ENCODE results near the gene KCNQ1. TPM values are rescaled to one million over a fixed set of nuclear protein-coding genes. Genes with fewer than 3 reads are reported as not detected.

Gene KCNQ1
- polyA plus RNA-seq, 1 donor (not counting 4 experiments of a cell fraction or from before 2014, with no cell fraction given): not detected

DNA sequence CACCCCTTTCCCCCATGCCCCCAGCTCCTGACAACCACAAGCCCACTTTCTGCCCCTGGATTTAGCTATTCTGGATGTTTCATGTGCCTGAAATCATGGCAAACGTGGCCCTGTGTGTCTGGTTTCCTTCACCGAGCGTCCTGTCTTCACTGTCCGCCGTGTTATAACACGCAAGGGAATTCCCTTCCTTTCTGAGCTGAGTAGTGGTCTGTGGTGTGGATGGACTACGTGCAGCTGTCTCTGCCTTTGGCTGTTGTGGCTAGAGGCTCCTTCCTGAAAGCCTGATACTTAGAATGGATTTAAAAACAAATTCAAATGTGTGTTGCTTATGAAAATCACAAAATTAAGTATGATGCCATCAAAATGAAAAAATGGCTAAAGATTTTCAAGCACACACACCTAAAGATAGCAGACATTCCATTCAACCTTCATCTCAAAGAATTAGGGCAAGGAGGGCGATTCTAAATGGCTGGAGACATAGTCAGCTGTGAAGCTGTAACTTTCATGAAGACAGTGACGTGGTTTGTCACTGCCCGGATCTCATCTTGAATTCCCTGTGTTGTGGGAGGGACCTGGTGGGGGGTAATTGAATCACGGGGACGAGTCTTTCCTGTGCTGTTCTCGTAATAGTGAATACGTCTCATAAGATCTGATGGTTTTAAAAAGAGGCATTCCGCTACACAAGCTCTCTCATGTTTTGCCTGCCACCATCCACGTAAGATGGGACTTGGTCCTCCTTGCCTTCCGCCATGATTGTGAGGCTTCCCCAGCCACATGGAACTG is 30.5 kb downstream of the KCNQ1 start:
- no peak for FAIRE-seq
- H3K4me3 ChIP-seq (ENCODE audit: control insufficient read depth in 2 of 3, extremely low read depth in 1 of 3, insufficient read depth in 2 of 3, low read depth in 1 of 3, low read length in 3 of 3): no peak overlapping the region
- no peaks in the 10 kb centered on the region for H3K27me3 ChIP-seq (ENCODE audit: control insufficient read depth, extremely low read depth, insufficient read depth, low read length)
- no peak overlapping the region for H3K9ac ChIP-seq (ENCODE audit: control insufficient read depth, extremely low read depth, insufficient read depth, low read length)
- TF ChIP-seq EZH2 (IDR thresholded peaks at IDR 0.05; ENCODE audit: low read length): no peak
- TF ChIP-seq, protein P1, sequence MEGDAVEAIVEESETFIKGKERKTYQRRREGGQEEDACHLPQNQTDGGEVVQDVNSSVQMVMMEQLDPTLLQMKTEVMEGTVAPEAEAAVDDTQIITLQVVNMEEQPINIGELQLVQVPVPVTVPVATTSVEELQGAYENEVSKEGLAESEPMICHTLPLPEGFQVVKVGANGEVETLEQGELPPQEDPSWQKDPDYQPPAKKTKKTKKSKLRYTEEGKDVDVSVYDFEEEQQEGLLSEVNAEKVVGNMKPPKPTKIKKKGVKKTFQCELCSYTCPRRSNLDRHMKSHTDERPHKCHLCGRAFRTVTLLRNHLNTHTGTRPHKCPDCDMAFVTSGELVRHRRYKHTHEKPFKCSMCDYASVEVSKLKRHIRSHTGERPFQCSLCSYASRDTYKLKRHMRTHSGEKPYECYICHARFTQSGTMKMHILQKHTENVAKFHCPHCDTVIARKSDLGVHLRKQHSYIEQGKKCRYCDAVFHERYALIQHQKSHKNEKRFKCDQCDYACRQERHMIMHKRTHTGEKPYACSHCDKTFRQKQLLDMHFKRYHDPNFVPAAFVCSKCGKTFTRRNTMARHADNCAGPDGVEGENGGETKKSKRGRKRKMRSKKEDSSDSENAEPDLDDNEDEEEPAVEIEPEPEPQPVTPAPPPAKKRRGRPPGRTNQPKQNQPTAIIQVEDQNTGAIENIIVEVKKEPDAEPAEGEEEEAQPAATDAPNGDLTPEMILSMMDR (optimal IDR thresholded peaks at IDR 0.05 in 1 of 3, IDR thresholded peaks at IDR 0.05 in 1 of 3, conservative IDR thresholded peaks at IDR 0.05 in 1 of 3; ENCODE audit: extremely low read depth in 1 of 3, insufficient read depth in 2 of 3, low read length in 3 of 3): no peak
- no peaks in the 10 kb centered on the region for H3K9me3 ChIP-seq (ENCODE audit: control insufficient read depth, low read depth, low read length)
- H4K20me1 ChIP-seq (ENCODE audit: control insufficient read depth, extremely low read depth, insufficient read depth, low read length): no peaks in the 10 kb centered on the region
- no peak overlapping the region for H3K27ac ChIP-seq (ENCODE audit: control insufficient read depth, insufficient read depth, low read length)
- no peaks in the 10 kb centered on the region for H3K79me2 ChIP-seq (ENCODE audit: control insufficient read depth, insufficient read depth, low read length)
- no peaks in the 10 kb centered on the region for H3K36me3 ChIP-seq (ENCODE audit: control insufficient read depth in 2 of 2, extremely low read depth in 1 of 2, insufficient read depth in 2 of 2, low read length in 2 of 2)
- no peak overlapping the region for H3K4me2 ChIP-seq (ENCODE audit: control insufficient read depth, extremely low read depth, insufficient read depth, low read depth, low read length)
- H3K9me1 ChIP-seq (ENCODE audit: control insufficient read depth, extremely low read depth, insufficient read depth, low read length): no peaks in the 10 kb centered on the region
- no peaks in the 10 kb centered on the region for H3K4me1 ChIP-seq (ENCODE audit: control insufficient read depth, extremely low read depth, insufficient read depth, low read length)
- no peak overlapping the region for H2AFZ ChIP-seq (ENCODE audit: control insufficient read depth, low read length)
- DNase-seq (ENCODE audit: low read depth, low spot score): no peak
- dilution Hi-C loops (cut with MboI; ENCODE audit: extremely low pct_ligation_motif_present, low sequenced_read_pairs): no loop called here

GRCh38 chr11:2477254-2477653 is 32.4 kb downstream of the KCNQ1 start:
- dilution Hi-C loops (cut with MboI; ENCODE audit: extremely low pct_ligation_motif_present, low sequenced_read_pairs): no loop called here
- H3K9ac ChIP-seq (ENCODE audit: control insufficient read depth, extremely low read depth, insufficient read depth, low read length): no peak overlapping the region

More at GRCh38 chr11:2477254-2477653, 32.4 kb downstream of the KCNQ1 start:
- no peak overlapping the region for H3K4me3 ChIP-seq (ENCODE audit: control insufficient read depth in 2 of 3, extremely low read depth in 1 of 3, insufficient read depth in 2 of 3, low read depth in 1 of 3, low read length in 3 of 3)
- H3K4me1 ChIP-seq (ENCODE audit: control insufficient read depth, extremely low read depth, insufficient read depth, low read length): peaks cover 8% of the 10 kb centered on the region
- DNase-seq (ENCODE audit: low read depth, low spot score) (no peak), FAIRE-seq (no peak)
- no peaks in the 10 kb centered on the region for H3K9me1 ChIP-seq (ENCODE audit: control insufficient read depth, extremely low read depth, insufficient read depth, low read length)
- no peaks in the 10 kb centered on the region for H4K20me1 ChIP-seq (ENCODE audit: control insufficient read depth, extremely low read depth, insufficient read depth, low read length)
- no peak for TF ChIP-seq EZH2 (IDR thresholded peaks at IDR 0.05; ENCODE audit: low read length)
- TF ChIP-seq, protein P1 (optimal IDR thresholded peaks at IDR 0.05 in 1 of 3, IDR thresholded peaks at IDR 0.05 in 1 of 3, conservative IDR thresholded peaks at IDR 0.05 in 1 of 3; ENCODE audit: extremely low read depth in 1 of 3, insufficient read depth in 2 of 3, low read length in 3 of 3): no peak
- no peaks in the 10 kb centered on the region for H3K27me3 ChIP-seq (ENCODE audit: control insufficient read depth, extremely low read depth, insufficient read depth, low read length)
- H3K9me3 ChIP-seq (ENCODE audit: control insufficient read depth, low read depth, low read length): no peaks in the 10 kb centered on the region
- no peak overlapping the region for H3K4me2 ChIP-seq (ENCODE audit: control insufficient read depth, extremely low read depth, insufficient read depth, low read depth, low read length)
- H3K79me2 ChIP-seq (ENCODE audit: control insufficient read depth, insufficient read depth, low read length): no peaks in the 10 kb centered on the region
- H3K36me3 ChIP-seq (ENCODE audit: control insufficient read depth in 2 of 2, extremely low read depth in 1 of 2, insufficient read depth in 2 of 2, low read length in 2 of 2): no peaks in the 10 kb centered on the region
- no peak overlapping the region for H2AFZ ChIP-seq (ENCODE audit: control insufficient read depth, low read length)
- H3K27ac ChIP-seq (ENCODE audit: control insufficient read depth, insufficient read depth, low read length): no peak overlapping the region

All from keratinocyte (primary cell).